GM12878 (cell line): ENCODE measurements around the gene EVI2B. TPM values are rescaled to one million over a fixed set of nuclear protein-coding genes. Genes with fewer than 3 reads are reported as not detected.

Source experiments
- CBX5 ChIP-seq: sonication (generic); IDR thresholded peaks from 2 replicates; pipeline ENCODE4 v1.6.1; 2016; ENCODE audit warnings: low read depth, moderate library complexity, mild to moderate bottlenecking, inconsistent platforms
- EZH2 ChIP-seq: IDR thresholded peaks from 2 replicates; pipeline ENCODE4 v1.6.1; 2012; ENCODE audit warnings: low read depth, mild to moderate bottlenecking, control low read depth, inconsistent platforms, low read length, borderline replicate concordance; ENCODE audit not compliant: control insufficient read depth
- FOXK2 ChIP-seq: fragments of 450-650 bp; IDR thresholded peaks from 2 replicates; pipeline ENCODE4 v1.6.1; 2017; ENCODE audit warnings: mild to moderate bottlenecking, moderate library complexity
- HDAC2 ChIP-seq: fragments of 200-600 bp; sonication (generic); IDR thresholded peaks from 2 replicates; pipeline ENCODE4 v1.6.1; 2017
- IKZF1 ChIP-seq: fragments of 450-650 bp; conservative IDR thresholded peaks from 2 replicates; pipeline ENCODE4 v1.6.1; 2017; ENCODE audit warnings: antibody characterized with exemption, mild to moderate bottlenecking
- IKZF2 ChIP-seq, 2 experiments: fragments of 450-650 bp; IDR thresholded peaks; 2 replicates each; pipeline ENCODE4 v1.6.1; 2017; ENCODE audit warnings: mild to moderate bottlenecking in 2 of 2, moderate library complexity in 2 of 2
- JUND ChIP-seq: IDR thresholded peaks from 2 replicates; pipeline ENCODE4 v1.6.1; 2012; ENCODE audit warnings: low read depth, mild to moderate bottlenecking, low read length, improper control_type of control experiment, moderate library complexity
- LARP7 ChIP-seq: fragments of 450-650 bp; IDR thresholded peaks from 2 replicates; pipeline ENCODE4 v1.6.1; 2017; ENCODE audit warnings: mild to moderate bottlenecking
- MTA2 ChIP-seq: fragments of 450-650 bp; IDR thresholded peaks from 2 replicates; pipeline ENCODE4 v1.6.1; 2016; ENCODE audit warnings: low read depth, mild to moderate bottlenecking, moderate library complexity
- RAD21 ChIP-seq: IDR thresholded peaks from 2 replicates; pipeline ENCODE4 v1.6.1; 2011; ENCODE audit warnings: mild to moderate bottlenecking, low read depth, low read length, moderate library complexity; ENCODE audit not compliant: insufficient read depth
- SIN3A ChIP-seq: IDR thresholded peaks from 2 replicates; pipeline ENCODE4 v1.6.1; 2012; ENCODE audit warnings: low read depth, low read length, improper control_type of control experiment
- SMAD5 ChIP-seq: IDR thresholded peaks from 2 replicates; pipeline ENCODE4 v1.6.1; 2016; ENCODE audit warnings: antibody characterized with exemption, low read depth
- SP1 ChIP-seq: IDR thresholded peaks from one replicate; pipeline ENCODE4 v1.6.1; 2011; ENCODE audit warnings: low read depth, low read length
- ZBED1 ChIP-seq: IDR thresholded peaks from 2 replicates; pipeline ENCODE4 v1.6.1; 2016; ENCODE audit warnings: borderline replicate concordance
- ZBTB33 ChIP-seq: fragments of 450-650 bp; IDR thresholded peaks from 2 replicates; pipeline ENCODE4 v1.6.1; 2017; ENCODE audit warnings: mild to moderate bottlenecking
- polyA plus RNA-seq, 11 experiments: library from polyadenylated mRNA; depleted of rRNA in 4 of 11; unstranded in 6 of 11; stranded (reverse) in 5 of 11; fragments of >200 nt; fragmentation: Nextera tagmentation in 4 of 11; fragmentation: Illumina TruSeq in 1 of 11; extraction: Ambion mirVana in 4 of 11; extraction: Trizol in 1 of 11; gene quantifications; 1 replicate in 1 of 11; 2 replicates in 10 of 11; pipeline versions ENCODE4 v1.2.1 to v1.2.3, GENCODE V29; 2011 to 2016; ENCODE audit warnings: inconsistent platforms in 2 of 11, missing spikeins in 2 of 11, low read depth in 1 of 11
- total RNA-seq, 4 experiments: library from RNA; depleted of rRNA in 3 of 4; stranded (reverse); fragments of >200 nt in 3 of 4; fragmentation: Illumina TruSeq in 1 of 4; extraction: Trizol in 1 of 4; gene quantifications; 2 replicates each; pipeline versions ENCODE4 v1.2.1 to v1.2.3, GENCODE V29; 2013 to 2021
- TF ChIP-seq, protein P1 (sequence below): fragments of 450-650 bp; IDR thresholded peaks from 2 replicates; pipeline ENCODE4 v1.6.1; 2018; ENCODE audit warnings: mild to moderate bottlenecking, low read depth, moderate library complexity; ENCODE audit not compliant: partially characterized antibody
- TF ChIP-seq, protein P2 (sequence below), 3 experiments: IDR thresholded peaks in 2 of 3; conservative IDR thresholded peaks in 1 of 3; 2 replicates each; pipeline ENCODE4 v1.5.1; 2011; ENCODE audit warnings: low read depth in 3 of 3, low read length in 3 of 3, mild to moderate bottlenecking in 3 of 3, control low read depth in 2 of 3, moderate library complexity in 2 of 3, inconsistent platforms in 1 of 3, mixed read lengths in 1 of 3; ENCODE audit not compliant: control insufficient read depth in 2 of 3, insufficient read depth in 1 of 3; ENCODE audit errors: extremely low read depth in 1 of 3
- TF ChIP-seq, protein P3 (sequence below): fragments of 450-650 bp; IDR thresholded peaks from 2 replicates; pipeline ENCODE4 v1.6.1; 2016; ENCODE audit warnings: mild to moderate bottlenecking, moderate library complexity, borderline replicate concordance
- TF ChIP-seq, protein P4 (sequence below): IDR thresholded peaks from 2 replicates; pipeline ENCODE4 v1.6.1; 2011; ENCODE audit warnings: borderline replicate concordance, low read depth, mild to moderate bottlenecking, moderate library complexity, mixed read lengths, low read length; ENCODE audit not compliant: insufficient read depth; ENCODE audit errors: extremely low read length

The EVI2B gene
- total and polyA plus RNA-seq, 10 of the 15 experiments (the other 5 are each of a cell fraction or from before 2014, with no cell fraction given) = 26.2 to 195 (median 52.0) TPM

DNA sequence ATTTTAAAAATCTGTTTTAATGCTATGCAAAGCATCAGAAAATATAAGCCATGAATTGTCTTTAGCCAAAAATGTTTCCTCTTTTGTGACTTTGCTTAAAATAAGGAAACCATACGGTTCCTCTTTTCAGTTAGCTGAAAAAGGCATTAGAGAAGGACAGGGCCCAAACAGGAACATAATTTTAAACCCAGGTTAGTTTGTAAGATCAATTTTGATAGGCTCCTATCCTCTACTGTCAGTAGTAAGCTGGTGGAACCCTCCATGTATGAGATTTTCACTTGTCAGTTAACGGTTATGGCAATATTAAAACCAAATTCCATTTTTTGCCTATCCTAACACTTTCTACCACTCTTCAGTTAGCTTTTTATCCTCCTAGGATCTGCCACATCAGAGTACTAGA lies 4.3 kb downstream of the EVI2B start (continued):
- TF ChIP-seq, protein P1, sequence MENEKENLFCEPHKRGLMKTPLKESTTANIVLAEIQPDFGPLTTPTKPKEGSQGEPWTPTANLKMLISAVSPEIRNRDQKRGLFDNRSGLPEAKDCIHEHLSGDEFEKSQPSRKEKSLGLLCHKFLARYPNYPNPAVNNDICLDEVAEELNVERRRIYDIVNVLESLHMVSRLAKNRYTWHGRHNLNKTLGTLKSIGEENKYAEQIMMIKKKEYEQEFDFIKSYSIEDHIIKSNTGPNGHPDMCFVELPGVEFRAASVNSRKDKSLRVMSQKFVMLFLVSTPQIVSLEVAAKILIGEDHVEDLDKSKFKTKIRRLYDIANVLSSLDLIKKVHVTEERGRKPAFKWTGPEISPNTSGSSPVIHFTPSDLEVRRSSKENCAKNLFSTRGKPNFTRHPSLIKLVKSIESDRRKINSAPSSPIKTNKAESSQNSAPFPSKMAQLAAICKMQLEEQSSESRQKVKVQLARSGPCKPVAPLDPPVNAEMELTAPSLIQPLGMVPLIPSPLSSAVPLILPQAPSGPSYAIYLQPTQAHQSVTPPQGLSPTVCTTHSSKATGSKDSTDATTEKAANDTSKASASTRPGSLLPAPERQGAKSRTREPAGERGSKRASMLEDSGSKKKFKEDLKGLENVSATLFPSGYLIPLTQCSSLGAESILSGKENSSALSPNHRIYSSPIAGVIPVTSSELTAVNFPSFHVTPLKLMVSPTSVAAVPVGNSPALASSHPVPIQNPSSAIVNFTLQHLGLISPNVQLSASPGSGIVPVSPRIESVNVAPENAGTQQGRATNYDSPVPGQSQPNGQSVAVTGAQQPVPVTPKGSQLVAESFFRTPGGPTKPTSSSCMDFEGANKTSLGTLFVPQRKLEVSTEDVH = no peak
- TF ChIP-seq, protein P2, sequence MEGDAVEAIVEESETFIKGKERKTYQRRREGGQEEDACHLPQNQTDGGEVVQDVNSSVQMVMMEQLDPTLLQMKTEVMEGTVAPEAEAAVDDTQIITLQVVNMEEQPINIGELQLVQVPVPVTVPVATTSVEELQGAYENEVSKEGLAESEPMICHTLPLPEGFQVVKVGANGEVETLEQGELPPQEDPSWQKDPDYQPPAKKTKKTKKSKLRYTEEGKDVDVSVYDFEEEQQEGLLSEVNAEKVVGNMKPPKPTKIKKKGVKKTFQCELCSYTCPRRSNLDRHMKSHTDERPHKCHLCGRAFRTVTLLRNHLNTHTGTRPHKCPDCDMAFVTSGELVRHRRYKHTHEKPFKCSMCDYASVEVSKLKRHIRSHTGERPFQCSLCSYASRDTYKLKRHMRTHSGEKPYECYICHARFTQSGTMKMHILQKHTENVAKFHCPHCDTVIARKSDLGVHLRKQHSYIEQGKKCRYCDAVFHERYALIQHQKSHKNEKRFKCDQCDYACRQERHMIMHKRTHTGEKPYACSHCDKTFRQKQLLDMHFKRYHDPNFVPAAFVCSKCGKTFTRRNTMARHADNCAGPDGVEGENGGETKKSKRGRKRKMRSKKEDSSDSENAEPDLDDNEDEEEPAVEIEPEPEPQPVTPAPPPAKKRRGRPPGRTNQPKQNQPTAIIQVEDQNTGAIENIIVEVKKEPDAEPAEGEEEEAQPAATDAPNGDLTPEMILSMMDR (IDR thresholded peaks at IDR 0.05 in 2 of 3, conservative IDR thresholded peaks at IDR 0.05 in 1 of 3; ENCODE audit: control insufficient read depth in 2 of 3, extremely low read depth in 1 of 3, insufficient read depth in 1 of 3, low read depth in 3 of 3, low read length in 3 of 3) = no peak
- peak; percentile 40; the same call in 1 of the 2 replicates for TF ChIP-seq SIN3A
- TF ChIP-seq HDAC2 = no peak
- TF ChIP-seq RAD21 = no peak
- TF ChIP-seq ZBED1 = no peak
- peak; percentile 17 to 38; a peak in 2 of 4 replicates for TF ChIP-seq IKZF2 (IDR thresholded peaks at IDR 0.05)
- no peak for TF ChIP-seq JUND
- no peak; the same call in 1 of the 2 replicates for TF ChIP-seq IKZF1
- no peak for TF ChIP-seq EZH2
- TF ChIP-seq ZBTB33 = no peak
- TF ChIP-seq CBX5 = no peak
- no peak for TF ChIP-seq SMAD5
- TF ChIP-seq, protein P3, sequence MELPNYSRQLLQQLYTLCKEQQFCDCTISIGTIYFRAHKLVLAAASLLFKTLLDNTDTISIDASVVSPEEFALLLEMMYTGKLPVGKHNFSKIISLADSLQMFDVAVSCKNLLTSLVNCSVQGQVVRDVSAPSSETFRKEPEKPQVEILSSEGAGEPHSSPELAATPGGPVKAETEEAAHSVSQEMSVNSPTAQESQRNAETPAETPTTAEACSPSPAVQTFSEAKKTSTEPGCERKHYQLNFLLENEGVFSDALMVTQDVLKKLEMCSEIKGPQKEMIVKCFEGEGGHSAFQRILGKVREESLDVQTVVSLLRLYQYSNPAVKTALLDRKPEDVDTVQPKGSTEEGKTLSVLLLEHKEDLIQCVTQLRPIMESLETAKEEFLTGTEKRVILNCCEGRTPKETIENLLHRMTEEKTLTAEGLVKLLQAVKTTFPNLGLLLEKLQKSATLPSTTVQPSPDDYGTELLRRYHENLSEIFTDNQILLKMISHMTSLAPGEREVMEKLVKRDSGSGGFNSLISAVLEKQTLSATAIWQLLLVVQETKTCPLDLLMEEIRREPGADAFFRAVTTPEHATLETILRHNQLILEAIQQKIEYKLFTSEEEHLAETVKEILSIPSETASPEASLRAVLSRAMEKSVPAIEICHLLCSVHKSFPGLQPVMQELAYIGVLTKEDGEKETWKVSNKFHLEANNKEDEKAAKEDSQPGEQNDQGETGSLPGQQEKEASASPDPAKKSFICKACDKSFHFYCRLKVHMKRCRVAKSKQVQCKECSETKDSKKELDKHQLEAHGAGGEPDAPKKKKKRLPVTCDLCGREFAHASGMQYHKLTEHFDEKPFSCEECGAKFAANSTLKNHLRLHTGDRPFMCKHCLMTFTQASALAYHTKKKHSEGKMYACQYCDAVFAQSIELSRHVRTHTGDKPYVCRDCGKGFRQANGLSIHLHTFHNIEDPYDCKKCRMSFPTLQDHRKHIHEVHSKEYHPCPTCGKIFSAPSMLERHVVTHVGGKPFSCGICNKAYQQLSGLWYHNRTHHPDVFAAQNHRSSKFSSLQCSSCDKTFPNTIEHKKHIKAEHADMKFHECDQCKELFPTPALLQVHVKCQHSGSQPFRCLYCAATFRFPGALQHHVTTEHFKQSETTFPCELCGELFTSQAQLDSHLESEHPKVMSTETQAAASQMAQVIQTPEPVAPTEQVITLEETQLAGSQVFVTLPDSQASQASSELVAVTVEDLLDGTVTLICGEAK = no peak
- TF ChIP-seq LARP7 = no peak
- TF ChIP-seq, protein P4, sequence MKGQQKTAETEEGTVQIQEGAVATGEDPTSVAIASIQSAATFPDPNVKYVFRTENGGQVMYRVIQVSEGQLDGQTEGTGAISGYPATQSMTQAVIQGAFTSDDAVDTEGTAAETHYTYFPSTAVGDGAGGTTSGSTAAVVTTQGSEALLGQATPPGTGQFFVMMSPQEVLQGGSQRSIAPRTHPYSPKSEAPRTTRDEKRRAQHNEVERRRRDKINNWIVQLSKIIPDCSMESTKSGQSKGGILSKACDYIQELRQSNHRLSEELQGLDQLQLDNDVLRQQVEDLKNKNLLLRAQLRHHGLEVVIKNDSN = no peak
- no peak for TF ChIP-seq FOXK2
- TF ChIP-seq SP1 = no peak
- no peak for TF ChIP-seq MTA2
